Heart left ventricle (tissue), 13 donors: Measurements from ENCODE around the gene VDR.

ENCODE experiments used
- POLR2A ChIP-seq, 2 donors: fragments of 450-650 bp; IDR thresholded peaks; one replicate each; pipeline ENCODE4 v1.6.1; 2017; ENCODE audit warnings: antibody characterized with exemption in 2 of 2, mild to moderate bottlenecking in 2 of 2, moderate library complexity in 2 of 2
- TF ChIP-seq, protein P1 (sequence below), 12 donors: fragments of 200-600 bp; sonication (generic) in 4 of 12; IDR thresholded peaks; one replicate each; pipeline versions ENCODE4 v1.5.0 to v1.8.0; 2018 to 2022; ENCODE audit warnings: antibody characterized with exemption in 12 of 12, mild to moderate bottlenecking in 5 of 12
- donor health status: ischemic (EF 13 %, LVEDD 7.1; RV severe dilation, severe dysfunction).
- donor health status: DM: no; HTN: yes; CAD: no.
- donor health status: DM: no; HTN: no; CAD: no.
- donor health status: ischemic (EF 25% LVEDD 6.9; RV normal size, moderate dysfunction).
- donor health status: ischemic (EF 25% LVEDD 5.7; RV mildly dilated, moderate dysfunction).
- donor health status: ischemic (EF 35%, LVEDD 5.7; RV mildly dilated, moderate dysfunction).
- donor health status: nonischemic (EF 11% LVEDD 7.7; RV severe dilation, severe dysfunction).
- donor health status: DM: yes; HTN: yes; CAD: no.
- donor health status: PGD.
- donor health status: ischemic (EF 29% LVEDD 5.4; RV normal size, mild dysfunction).
- donor health status: nonischemic (EF 23%, LVEDD 6.1; RV moderate dilation, normal function).

GRCh38 chr12:47921907-47922306 is 17.1 kb upstream of the VDR start:
- TF ChIP-seq, protein P1, sequence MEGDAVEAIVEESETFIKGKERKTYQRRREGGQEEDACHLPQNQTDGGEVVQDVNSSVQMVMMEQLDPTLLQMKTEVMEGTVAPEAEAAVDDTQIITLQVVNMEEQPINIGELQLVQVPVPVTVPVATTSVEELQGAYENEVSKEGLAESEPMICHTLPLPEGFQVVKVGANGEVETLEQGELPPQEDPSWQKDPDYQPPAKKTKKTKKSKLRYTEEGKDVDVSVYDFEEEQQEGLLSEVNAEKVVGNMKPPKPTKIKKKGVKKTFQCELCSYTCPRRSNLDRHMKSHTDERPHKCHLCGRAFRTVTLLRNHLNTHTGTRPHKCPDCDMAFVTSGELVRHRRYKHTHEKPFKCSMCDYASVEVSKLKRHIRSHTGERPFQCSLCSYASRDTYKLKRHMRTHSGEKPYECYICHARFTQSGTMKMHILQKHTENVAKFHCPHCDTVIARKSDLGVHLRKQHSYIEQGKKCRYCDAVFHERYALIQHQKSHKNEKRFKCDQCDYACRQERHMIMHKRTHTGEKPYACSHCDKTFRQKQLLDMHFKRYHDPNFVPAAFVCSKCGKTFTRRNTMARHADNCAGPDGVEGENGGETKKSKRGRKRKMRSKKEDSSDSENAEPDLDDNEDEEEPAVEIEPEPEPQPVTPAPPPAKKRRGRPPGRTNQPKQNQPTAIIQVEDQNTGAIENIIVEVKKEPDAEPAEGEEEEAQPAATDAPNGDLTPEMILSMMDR (IDR thresholded peaks at IDR 0.05), result no peak
- TF ChIP-seq POLR2A (IDR thresholded peaks at IDR 0.05), result no peak
